NCI-H2081 (cell line): ENCODE data around the gene OCSTAMP.

Experiments used
- DNase-seq, 2 experiments: peaks; one replicate each; lab custom pipeline; 2025; lab: John Stamatoyannopoulos, UW

Gene OCSTAMP

GRCh38 chr20:46573234-46573633 lies 22.8 kb upstream of the OCSTAMP start:
- no peak for DNase-seq

GRCh38 chr20:46572790-46573189 lies 22.3 kb upstream of the OCSTAMP start:
- no peak for DNase-seq

GRCh38 chr20:46572153-46572552 lies 21.7 kb upstream of the OCSTAMP start:
- DNase-seq: no peak

GRCh38 chr20:46571418-46571817 lies 21.0 kb upstream of the OCSTAMP start:
- DNase-seq: no peak

GRCh38 chr20:46570956-46571355 lies 20.5 kb upstream of the OCSTAMP start:
- no peak for DNase-seq

- no peak for DNase-seq
These were observed 19.5 kb upstream of the OCSTAMP start for GRCh38 chr20:46569961-46570360.

GRCh38 chr20:46568570-46569129 lies 18.2 kb upstream of the OCSTAMP start:
- peak; percentile 90 to 96 for DNase-seq

GRCh38 chr20:46566125-46566524 lies 15.7 kb upstream of the OCSTAMP start:
- no peak for DNase-seq

- no peak for DNase-seq
These were observed 13.9 kb upstream of the OCSTAMP start for GRCh38 chr20:46564241-46564957.

- no peak for DNase-seq
These were observed 13.4 kb upstream of the OCSTAMP start for GRCh38 chr20:46563860-46564221.

- no peak for DNase-seq
These were observed 12.9 kb upstream of the OCSTAMP start for GRCh38 chr20:46563170-46563859.

GRCh38 chr20:46562373-46563169 lies 12.1 kb upstream of the OCSTAMP start:
- DNase-seq: peak; percentile 11 to 19

- DNase-seq: no peak
These were observed 11.5 kb upstream of the OCSTAMP start for GRCh38 chr20:46562009-46562372.

GRCh38 chr20:46559685-46560440 lies 9.4 kb upstream of the OCSTAMP start:
- DNase-seq: no peak

- no peak for DNase-seq
These were observed 8.5 kb upstream of the OCSTAMP start for GRCh38 chr20:46559001-46559400.

- no peak for DNase-seq
These were observed 8.1 kb upstream of the OCSTAMP start for GRCh38 chr20:46558511-46558959.

- DNase-seq: no peak
These were observed 6.9 kb upstream of the OCSTAMP start for GRCh38 chr20:46557231-46557956.

GRCh38 chr20:46555370-46555956 lies 5.0 kb upstream of the OCSTAMP start:
- DNase-seq: no peak

GRCh38 chr20:46554828-46555227 lies 4.4 kb upstream of the OCSTAMP start:
- DNase-seq: no peak

GRCh38 chr20:46553926-46554325 lies 3.5 kb upstream of the OCSTAMP start:
- DNase-seq: no peak
